HepG2 (cell line): ENCODE results near the gene MAP3K5. TPM values are rescaled to one million over a fixed set of nuclear protein-coding genes. Genes with fewer than 3 reads are reported as not detected.

Source experiments
- ATAC-seq: fragments of 200-7000 bp; cut with Tn5 transposase; 3 replicates; pipeline ENCODE4 v1.9.1; 2020; ENCODE audit warnings: mild to moderate bottlenecking, moderate library complexity
- BruUV-seq: library from RNA; stranded (reverse); fragments of 400-500 nt; replicated peaks from 2 replicates; lab custom pipeline; 2021; lab: Mats Ljungman, UMichigan
- CTCF ChIA-PET: fragments of 300-600 bp; formaldehyde crosslinking; extraction: SDS; loops from one replicate; lab custom pipeline; 2021; ENCODE audit warnings: low total read pairs, inconsistent platforms, low intra/inter-chr PET ratio; lab: Yijun Ruan, JAX
- POLR2A ChIA-PET: fragments of 350-600 bp; sonication (Branson Sonifier 250); formaldehyde crosslinking; loops from one replicate; lab custom pipeline; 2020; ENCODE audit warnings: antibody characterized with exemption, inconsistent platforms; lab: Yijun Ruan, JAX
- DNase-seq: peaks from one replicate; pipeline ENCODE4 v3.0.0-alpha.2; 2015; ENCODE audit warnings: low spot score
- FAIRE-seq: peaks from 3 replicates; lab custom pipeline; 2011; peaks lifted over from hg19 to GRCh38; lab: Jason Lieb, UNC
- H2AFZ ChIP-seq: one replicate; pipeline ENCODE4 v1.6.1; 2011; ENCODE audit warnings: low read length, inconsistent platforms
- H3K27ac ChIP-seq: fragments of 300-600 bp; 3 replicates; pipeline ENCODE4 v1.8.0; 2011; ENCODE audit warnings: mixed run types, mild to moderate bottlenecking, mixed read lengths, low read length, inconsistent platforms; ENCODE audit not compliant: insufficient read depth; ENCODE audit errors: extremely low read length
- H3K27me3 ChIP-seq, 2 experiments: fragments of 200-600 bp in 1 of 2; 2 replicates in 1 of 2; 3 replicates in 1 of 2; pipeline versions ENCODE4 v1.6.0 to v1.8.0; 2011; ENCODE audit warnings: low read length in 2 of 2, mild to moderate bottlenecking in 2 of 2, moderate library complexity in 2 of 2, inconsistent platforms in 1 of 2; ENCODE audit not compliant: insufficient read depth in 2 of 2, control insufficient read depth in 1 of 2
- H3K36me3 ChIP-seq, 2 experiments: fragments of 200-600 bp in 1 of 2; replicated peaks in 1 of 2; 2 replicates in 1 of 2; 3 replicates in 1 of 2; pipeline versions ENCODE4 v1.5.1 to v1.8.0; 2011; ENCODE audit warnings: low read length in 2 of 2, inconsistent platforms in 1 of 2; ENCODE audit not compliant: insufficient read depth in 2 of 2, control insufficient read depth in 1 of 2
- H3K4me1 ChIP-seq: 2 replicates; pipeline ENCODE4 v1.5.1; 2012; ENCODE audit warnings: low read length, inconsistent platforms; ENCODE audit not compliant: insufficient read depth
- H3K4me2 ChIP-seq: 2 replicates; pipeline ENCODE4 v1.6.0; 2011; ENCODE audit warnings: low read depth, low read length, inconsistent platforms
- H3K4me3 ChIP-seq, 3 experiments: fragments of 200-600 bp in 1 of 3; sonication (generic), shearing (Covaris generic) in 1 of 3; replicated peaks in 1 of 3; 2 replicates each; pipeline ENCODE4 v1.5.1; 2011 to 2016; ENCODE audit warnings: low read length in 3 of 3, inconsistent platforms in 2 of 3, low read depth in 2 of 3, mild to moderate bottlenecking in 2 of 3, control low read depth in 1 of 3, mixed read lengths in 1 of 3; ENCODE audit not compliant: insufficient read depth in 1 of 3
- H3K79me2 ChIP-seq: one replicate; pipeline ENCODE4 v1.6.1; 2011; ENCODE audit warnings: low read length, inconsistent platforms; ENCODE audit not compliant: insufficient read depth
- H3K9ac ChIP-seq: 2 replicates; pipeline ENCODE4 v1.6.0; 2011; ENCODE audit warnings: mild to moderate bottlenecking, low read depth, low read length, inconsistent platforms; ENCODE audit not compliant: insufficient read depth
- H3K9me3 ChIP-seq: 2 replicates; pipeline ENCODE4 v1.5.1; 2012; ENCODE audit warnings: mild to moderate bottlenecking, low read length
- H4K20me1 ChIP-seq: 2 replicates; pipeline ENCODE4 v1.6.0; 2011; ENCODE audit warnings: inconsistent platforms, mild to moderate bottlenecking, low read length, moderate library complexity; ENCODE audit not compliant: insufficient read depth
- GTF3A ChIP-seq: sonication (generic); formaldehyde crosslinking; conservative IDR thresholded peaks from 2 replicates; pipeline ENCODE4 v1.4.0; 2020; ENCODE audit warnings: mild to moderate bottlenecking, missing genetic modification reagents
- HDAC1 ChIP-seq: sonication (generic); formaldehyde crosslinking; IDR thresholded peaks from 2 replicates; pipeline ENCODE4 v1.5.1; 2020; ENCODE audit warnings: mild to moderate bottlenecking, missing genetic modification reagents
- HMG20B ChIP-seq: conservative IDR thresholded peaks from 2 replicates; pipeline ENCODE4 v1.6.1; 2016; ENCODE audit warnings: missing genetic modification reagents, missing compliant biosample characterization
- KAT7 ChIP-seq: IDR thresholded peaks from 2 replicates; pipeline ENCODE4 v1.6.1; 2018; ENCODE audit warnings: borderline replicate concordance, missing compliant biosample characterization
- KMT2A ChIP-seq: sonication (generic); formaldehyde crosslinking; IDR thresholded peaks from 2 replicates; pipeline ENCODE4 v1.4.0; 2020; ENCODE audit warnings: missing genetic modification reagents
- MEF2D ChIP-seq: sonication (generic); formaldehyde crosslinking; IDR thresholded peaks from 2 replicates; pipeline ENCODE4 v1.5.1; 2020; ENCODE audit warnings: mild to moderate bottlenecking, missing genetic modification reagents
- MTF2 ChIP-seq: sonication (generic); formaldehyde crosslinking; IDR thresholded peaks from 2 replicates; pipeline ENCODE4 v1.5.0; 2020; ENCODE audit warnings: missing genetic modification reagents, borderline replicate concordance
- NFYC ChIP-seq: IDR thresholded peaks from 2 replicates; pipeline ENCODE4 v1.6.1; 2016; ENCODE audit warnings: missing genetic modification reagents, missing compliant biosample characterization
- PCBP2 ChIP-seq: fragments of 200-400 bp; formaldehyde crosslinking; optimal IDR thresholded peaks from 2 replicates; pipeline ENCODE3; 2018; ENCODE audit warnings: low read length, low read depth; ENCODE audit not compliant: poor library complexity, severe bottlenecking
- PHF20 ChIP-seq: sonication (generic); formaldehyde crosslinking; IDR thresholded peaks from 2 replicates; pipeline ENCODE4 v1.5.0; 2020; ENCODE audit warnings: mild to moderate bottlenecking, missing genetic modification reagents
- STAG1 ChIP-seq: sonication (generic); formaldehyde crosslinking; IDR thresholded peaks from 2 replicates; pipeline ENCODE4 v1.4.0; 2020; ENCODE audit warnings: missing genetic modification reagents
- TBL1XR1 ChIP-seq: fragments of 150-350 bp; IDR thresholded peaks from 2 replicates; pipeline ENCODE4 v1.6.1; 2014; ENCODE audit warnings: borderline replicate concordance, low read length; ENCODE audit not compliant: partially characterized antibody
- ZMYM4 ChIP-seq: sonication (generic); formaldehyde crosslinking; IDR thresholded peaks from 2 replicates; pipeline ENCODE4 v1.8.1; 2023; ENCODE audit warnings: mild to moderate bottlenecking, missing genetic modification reagents
- ZNF234 ChIP-seq: sonication (generic); formaldehyde crosslinking; conservative IDR thresholded peaks from 2 replicates; pipeline ENCODE4 v1.5.1; 2020; ENCODE audit warnings: mild to moderate bottlenecking, missing genetic modification reagents
- ZNF850 ChIP-seq: sonication (generic); formaldehyde crosslinking; conservative IDR thresholded peaks from 2 replicates; pipeline ENCODE4 v1.9.0; 2021; ENCODE audit warnings: mild to moderate bottlenecking, missing genetic modification reagents
- ZSCAN20 ChIP-seq: sonication (generic); formaldehyde crosslinking; IDR thresholded peaks from 2 replicates; pipeline ENCODE4 v1.4.0; 2020; ENCODE audit warnings: missing genetic modification reagents, mild to moderate bottlenecking, borderline replicate concordance
- WGBS: methylation state at CpG from one replicate; pipeline ENCODE4 v1.1.6; 2017; ENCODE audit warnings: low lambda C conversion rate; 5-methylcytosine and 5-hydroxymethylcytosine counted together
- in situ Hi-C: cut with HindIII; loops from 2 replicates; pipeline ENCODE4 v1.10.0; 2017; ENCODE audit warnings: low pct_unique_long_range_greater_than_20kb; ENCODE audit not compliant: extremely low pct_ligation_motif_present
- intact Hi-C: fragments of 100-400 bp; cut with micrococcal nuclease; formaldehyde crosslinking; loops from one replicate; pipeline ENCODE4 v1.10.0; 2022; ENCODE audit not compliant: unreplicated experiment
- polyA plus RNA-seq, 8 experiments: library from polyadenylated mRNA; depleted of rRNA in 3 of 8; stranded (reverse) in 7 of 8; unstranded in 1 of 8; fragments of >200 nt; fragmentation: Illumina TruSeq in 4 of 8; extraction: Trizol in 4 of 8; gene quantifications; 2 replicates each; pipeline versions ENCODE4 v1.2.1 to v1.2.3, GENCODE V29; 2011 to 2016; ENCODE audit warnings: low read depth in 4 of 8, missing spikeins in 1 of 8, mixed read lengths in 1 of 8; ENCODE audit not compliant: insufficient read depth in 1 of 8
- total RNA-seq, 5 experiments: library from RNA; depleted of rRNA; stranded (reverse); fragments of >200 nt; fragmentation: Illumina TruSeq; extraction: Trizol; gene quantifications; 2 replicates each; pipeline ENCODE4 v1.2.3, GENCODE V29; 2016; ENCODE audit warnings: low read depth in 1 of 5
- TF ChIP-seq, protein P1 (sequence below): IDR thresholded peaks from 2 replicates; pipeline ENCODE4 v1.6.1; 2016

MAP3K5 gene
- total and polyA plus RNA-seq, 2 of the 13 experiments (the other 11 are each of a cell fraction or from before 2014, with no cell fraction given) = not detected

DNA sequence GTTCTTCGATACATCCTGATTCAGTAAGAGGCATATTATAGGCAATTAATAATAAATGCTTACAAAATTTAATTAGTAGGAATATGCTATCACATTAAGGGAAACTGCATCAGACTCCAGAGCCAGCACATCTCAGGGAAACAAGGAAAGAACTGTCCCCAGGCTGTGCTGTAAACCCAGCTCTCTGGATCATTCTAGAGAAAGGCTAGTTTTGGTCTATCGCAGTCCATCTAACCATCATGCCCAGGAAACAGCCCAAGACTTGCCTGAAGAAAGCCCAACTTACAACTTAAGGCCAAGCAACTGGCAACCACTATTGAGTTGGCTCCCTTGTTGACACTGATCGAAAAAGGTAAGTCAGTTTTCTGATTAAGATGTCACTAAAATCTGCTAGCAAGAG is 11.3 kb downstream of the MAP3K5 start:
- H2AFZ ChIP-seq = no peak overlapping the region
- peaks cover 0 to 14% of the 10 kb centered on the region in 2 experiments; a peak in 2 of 5 replicates for H3K27me3 ChIP-seq
- no peak for FAIRE-seq
- H3K79me2 ChIP-seq = no peaks in the 10 kb centered on the region
- H3K9me3 ChIP-seq = no peaks in the 10 kb centered on the region
- ATAC-seq = no peak
- no peak overlapping the region for H3K4me2 ChIP-seq
- BruUV-seq = no TSS peak
- H3K4me3 ChIP-seq = no peak overlapping the region
- TF ChIP-seq ZSCAN20 (CRISPR knock-in tag) (no peak), KAT7 (CRISPR knock-in tag) (no peak), KMT2A (CRISPR knock-in tag) (no peak), ZMYM4 (CRISPR knock-in tag) (no peak), MEF2D (no peak), MTF2 (no peak), TBL1XR1 (no peak), ZNF234 (CRISPR knock-in tag) (no peak), GTF3A (CRISPR knock-in tag) (no peak), HDAC1 (CRISPR knock-in tag) (no peak), PCBP2 (no peak), NFYC (CRISPR knock-in tag) (no peak), ZNF850 (CRISPR knock-in tag) (no peak), STAG1 (CRISPR knock-in tag) (no peak), HMG20B (CRISPR knock-in tag) (no peak), PHF20 (CRISPR knock-in tag) (no peak)
- TF ChIP-seq, protein P1, sequence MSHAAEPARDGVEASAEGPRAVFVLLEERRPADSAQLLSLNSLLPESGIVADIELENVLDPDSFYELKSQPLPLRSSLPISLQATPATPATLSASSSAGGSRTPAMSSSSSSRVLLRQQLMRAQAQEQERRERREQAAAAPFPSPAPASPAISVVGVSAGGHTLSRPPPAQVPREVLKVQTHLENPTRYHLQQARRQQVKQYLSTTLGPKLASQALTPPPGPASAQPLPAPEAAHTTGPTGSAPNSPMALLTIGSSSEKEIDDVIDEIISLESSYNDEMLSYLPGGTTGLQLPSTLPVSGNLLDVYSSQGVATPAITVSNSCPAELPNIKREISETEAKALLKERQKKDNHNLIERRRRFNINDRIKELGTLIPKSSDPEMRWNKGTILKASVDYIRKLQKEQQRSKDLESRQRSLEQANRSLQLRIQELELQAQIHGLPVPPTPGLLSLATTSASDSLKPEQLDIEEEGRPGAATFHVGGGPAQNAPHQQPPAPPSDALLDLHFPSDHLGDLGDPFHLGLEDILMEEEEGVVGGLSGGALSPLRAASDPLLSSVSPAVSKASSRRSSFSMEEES (CRISPR knock-in tag) = no peak
- ChIA-PET CTCF (no interaction called here), POLR2A (no interaction called here)
- H3K4me1 ChIP-seq = no peaks in the 10 kb centered on the region
- no peak overlapping the region for H3K27ac ChIP-seq
- intact Hi-C loops = no loop called here
- DNase-seq = no peak
- 9% methylated on average over 3 of the region's 3 CpGs for WGBS
- no peaks in the 10 kb centered on the region for H4K20me1 ChIP-seq
- no peaks in the 10 kb centered on the region for H3K36me3 ChIP-seq
- in situ Hi-C loops = no loop called here
- H3K9ac ChIP-seq = no peak overlapping the region
